ENCODE data around the gene LRRC32.
"Not testable (repeated sequence)": the region's sequence is repeated elsewhere in the genome, so short reads cannot be mapped to it uniquely, and the experiment has no call there.

LRRC32 gene

DNA sequence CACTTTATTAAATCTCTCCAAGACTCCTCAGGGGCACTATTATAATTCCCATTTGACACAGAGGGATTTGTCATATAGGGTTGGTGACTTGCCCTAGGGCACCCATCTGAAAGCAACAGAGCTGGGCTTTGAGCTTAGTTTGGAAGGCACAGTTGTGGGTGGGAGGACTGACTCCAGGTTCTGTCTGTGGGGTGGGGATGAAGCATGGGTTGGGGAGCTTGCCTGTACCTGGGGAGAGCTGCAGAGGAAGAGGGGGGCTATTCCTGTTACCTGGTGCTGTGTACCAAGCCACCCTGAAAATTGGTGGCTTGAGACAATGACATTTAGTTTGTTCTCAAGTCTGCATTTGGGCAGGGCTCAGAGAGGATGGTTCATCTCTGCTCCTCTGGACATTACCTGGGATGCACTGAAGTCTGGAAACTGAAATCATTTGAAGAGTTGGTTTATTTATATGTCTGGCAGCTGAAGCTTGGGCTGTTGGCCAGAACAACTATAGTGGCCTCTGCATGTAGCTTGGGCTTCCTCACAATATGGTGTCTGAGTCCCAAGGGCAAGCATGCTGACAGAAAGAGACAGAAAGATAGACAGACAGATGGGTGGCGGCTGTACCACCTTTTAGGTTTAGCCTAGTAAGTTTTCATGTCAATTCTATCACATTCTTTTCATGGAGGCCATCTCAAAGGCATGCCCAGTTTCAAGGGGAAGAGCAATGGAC is 44.9 kb downstream of the LRRC32 start:
- no peak for DNase-seq

DNA sequence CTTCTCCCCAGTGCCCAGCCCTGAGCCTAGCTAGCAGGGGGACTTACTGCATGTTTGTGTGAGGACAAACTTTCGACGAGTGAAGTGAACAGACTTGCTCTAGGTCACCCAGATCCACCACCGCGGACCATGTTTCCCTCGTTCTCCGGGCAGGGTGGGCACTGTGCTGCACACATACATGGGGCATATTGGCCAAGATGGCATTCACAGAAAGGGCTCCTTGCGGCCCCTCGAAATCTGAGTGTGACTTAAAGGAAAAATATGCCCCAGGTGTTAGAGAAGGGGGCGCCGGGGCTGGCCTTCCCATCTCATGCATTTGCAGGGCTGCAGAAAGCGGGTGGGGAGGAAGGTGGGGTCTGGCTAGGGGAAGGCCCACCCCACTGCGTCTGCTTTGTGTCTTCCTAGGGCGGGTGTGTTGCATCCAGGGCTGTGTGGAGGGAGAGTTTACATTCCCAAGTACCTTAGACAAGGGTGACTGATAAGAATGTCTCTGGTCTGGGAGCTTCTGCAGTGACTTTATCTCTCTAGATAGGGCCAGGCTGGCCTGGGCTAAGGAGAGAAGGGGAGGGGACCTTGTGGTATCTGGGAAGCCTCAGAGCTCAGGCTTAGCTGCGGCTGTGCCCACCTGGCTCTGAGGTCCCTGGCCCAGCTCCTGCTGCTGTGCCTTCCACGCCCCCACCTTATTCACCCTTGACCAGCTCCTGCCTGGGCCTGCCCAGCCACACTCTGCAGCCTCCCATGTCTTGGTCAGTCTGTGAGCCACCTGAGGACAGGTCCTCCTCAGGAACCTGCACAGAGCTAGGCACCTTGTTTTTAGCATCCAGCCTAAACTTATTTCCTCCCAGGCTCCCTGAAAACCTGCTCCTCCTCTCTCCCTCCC is 45.8 kb downstream of the LRRC32 start:
- no peak for DNase-seq

DNA sequence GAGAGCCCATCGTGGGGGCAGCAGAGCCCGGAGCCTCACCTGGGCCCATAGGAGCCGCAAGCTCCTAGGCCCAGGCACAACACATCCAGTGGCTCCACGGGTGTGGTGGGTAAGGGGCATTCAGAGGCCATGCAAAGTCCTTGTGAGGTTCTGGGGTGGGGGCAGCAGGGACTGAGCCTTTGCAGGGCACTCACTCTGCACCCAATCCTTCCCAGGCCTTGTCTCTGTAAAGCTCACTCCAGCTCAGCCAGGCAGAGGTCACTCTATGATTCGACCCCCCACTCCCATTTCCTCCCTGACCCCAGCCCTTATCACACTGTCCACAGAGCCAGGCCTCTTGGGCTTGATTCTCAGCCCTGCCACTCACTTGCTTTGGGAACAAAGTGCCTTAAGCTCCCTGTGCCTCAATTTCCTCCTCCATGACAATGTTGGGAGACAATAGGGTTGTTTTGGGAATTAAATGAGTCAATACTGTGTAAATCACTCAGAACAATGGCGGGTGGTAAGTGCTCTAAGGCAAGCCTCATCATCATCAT is 46.6 kb downstream of the LRRC32 start:
- no peak for DNase-seq

DNA sequence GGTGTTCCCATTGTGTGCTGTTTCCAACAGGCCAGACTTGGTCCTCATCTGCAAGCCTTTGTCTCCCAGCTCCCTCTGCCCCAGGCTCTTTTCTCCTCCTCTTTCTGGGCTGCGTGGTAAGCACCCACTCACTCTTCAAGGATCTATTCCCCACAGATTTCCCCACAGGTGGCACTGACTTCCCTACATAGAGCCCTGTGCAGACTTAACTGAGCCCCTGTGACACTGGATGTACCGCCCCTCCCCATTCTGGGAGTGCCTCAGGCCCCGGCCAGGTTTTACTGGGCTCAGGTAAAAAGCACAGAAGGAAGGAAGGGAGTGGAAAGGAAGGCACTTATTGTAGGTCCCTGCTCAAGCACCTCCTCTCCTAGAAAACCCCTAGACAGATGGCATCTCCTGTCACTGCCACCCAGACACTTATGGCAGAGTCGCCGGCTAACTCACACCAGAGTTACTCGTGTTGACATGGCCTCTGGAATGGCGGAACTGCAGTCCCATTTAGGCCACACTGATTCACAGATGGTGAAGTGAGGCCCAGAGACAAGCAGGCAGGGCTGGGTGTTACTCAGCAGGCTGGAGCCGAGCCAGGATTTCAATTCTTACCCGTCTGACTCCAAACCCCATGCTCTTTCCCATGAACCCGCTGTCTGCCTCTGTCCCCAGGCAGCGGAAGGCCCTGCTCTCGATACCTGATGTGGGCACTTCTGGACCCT is 47.2 kb downstream of the LRRC32 start:
- DNase-seq: no peak

DNA sequence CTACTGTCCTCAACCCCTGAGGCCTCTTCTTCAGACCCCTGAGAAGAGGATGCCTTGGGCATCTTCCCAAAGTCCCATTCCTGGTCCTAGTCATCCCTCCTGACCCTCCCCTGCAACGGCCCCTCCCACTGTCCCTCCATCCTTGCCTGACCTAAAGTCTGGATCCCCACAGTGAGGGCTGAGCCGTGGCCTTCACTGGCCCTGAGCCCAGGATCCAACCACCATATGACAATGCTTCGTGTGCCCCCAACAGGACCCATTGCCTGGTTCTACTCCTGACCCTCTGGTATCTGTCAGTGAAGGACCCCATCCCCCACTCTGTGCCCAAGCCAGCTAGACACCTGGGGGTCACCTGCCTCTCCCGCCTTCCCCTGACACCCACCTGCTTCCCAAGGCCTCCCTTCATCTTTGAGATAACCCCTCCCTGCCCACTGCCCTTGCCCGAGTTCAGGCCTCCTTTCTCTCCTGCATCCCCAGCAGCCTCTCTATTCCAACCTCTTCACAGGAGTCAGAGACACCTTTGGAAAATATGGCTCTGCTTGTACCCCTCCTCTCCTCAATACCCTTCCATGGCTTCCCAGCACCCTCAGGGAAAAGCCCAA is 48.0 kb downstream of the LRRC32 start:
- DNase-seq: no peak

DNA sequence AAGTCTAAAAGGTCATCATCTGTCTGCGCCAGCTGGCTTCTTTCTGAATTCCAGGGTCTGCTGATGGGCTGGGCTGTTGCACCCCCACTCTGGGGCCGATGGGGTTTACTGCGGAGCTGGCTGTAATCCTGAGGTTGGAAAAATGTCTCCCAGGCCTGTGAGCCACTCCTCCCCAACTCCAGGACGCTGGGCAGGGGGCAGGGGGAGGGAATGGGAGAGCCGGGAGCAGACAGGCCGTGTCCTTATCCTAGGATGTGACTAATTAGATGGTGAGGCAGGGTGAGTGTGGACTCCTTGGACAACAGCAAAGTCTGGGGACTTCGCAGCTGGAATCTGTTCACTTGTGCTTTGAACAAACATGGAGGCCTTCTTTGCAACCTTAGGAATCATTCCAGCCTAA is 48.7 kb downstream of the LRRC32 start:
- DNase-seq: no peak

DNA sequence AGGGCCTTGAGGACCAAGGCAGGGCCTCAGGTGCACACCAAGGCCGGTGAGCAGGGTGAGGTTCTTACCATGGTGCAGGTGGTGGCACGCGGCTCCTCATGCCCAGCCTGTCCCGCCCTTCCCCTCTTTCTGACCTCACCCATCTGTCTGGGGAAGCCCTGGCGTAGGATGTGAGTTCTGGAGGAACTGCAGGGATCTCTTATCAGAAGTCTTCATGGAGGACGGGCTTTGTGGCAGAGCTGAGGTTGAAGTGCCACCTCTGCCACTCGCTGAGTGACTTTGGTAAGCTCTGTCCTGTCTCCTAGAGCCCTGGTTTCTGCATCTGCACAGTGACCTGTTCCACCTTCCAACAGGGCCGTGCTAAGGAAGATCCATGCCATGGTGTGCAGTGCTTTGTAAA is 49.1 kb downstream of the LRRC32 start:
- no peak for DNase-seq

DNA sequence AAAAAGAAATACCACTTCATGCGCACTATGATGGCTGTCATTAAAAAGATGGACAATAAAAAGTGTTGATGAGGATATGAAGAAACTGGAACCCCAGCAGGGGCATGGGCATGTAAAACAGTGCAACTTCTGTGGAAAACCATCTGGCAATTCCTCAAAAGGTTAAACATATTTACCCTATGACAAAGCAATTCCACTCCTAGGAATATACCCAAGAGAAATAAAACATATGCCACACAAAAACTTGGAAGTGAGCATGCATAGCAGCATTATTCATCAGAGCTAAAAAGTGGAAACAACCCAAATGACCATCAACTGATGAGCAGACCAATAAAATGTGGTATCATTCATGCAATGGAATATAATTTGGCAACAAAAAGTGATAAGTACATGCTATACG is 50.1 kb downstream of the LRRC32 start:
- DNase-seq: no peak

DNA sequence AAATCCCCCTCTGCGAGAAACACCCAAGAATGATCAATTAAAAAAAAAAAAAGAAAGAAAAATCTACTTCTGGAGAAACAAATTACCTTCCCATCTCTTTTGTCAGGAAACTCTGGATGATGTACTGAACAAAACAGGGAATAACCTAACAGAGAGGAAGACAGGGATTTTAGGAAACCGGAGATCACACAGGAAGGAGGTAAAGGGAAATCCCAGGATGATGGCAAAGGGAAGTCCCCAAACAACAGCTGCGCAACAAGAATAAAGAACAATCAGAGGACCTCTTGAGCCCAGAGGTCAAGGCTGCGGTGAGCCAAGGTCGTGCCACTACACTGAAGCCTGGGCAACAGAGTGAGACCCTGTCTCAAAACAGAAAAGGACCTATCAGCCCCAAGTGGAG is 50.7 kb downstream of the LRRC32 start:
- DNase-seq: not testable (repeated sequence)

DNA sequence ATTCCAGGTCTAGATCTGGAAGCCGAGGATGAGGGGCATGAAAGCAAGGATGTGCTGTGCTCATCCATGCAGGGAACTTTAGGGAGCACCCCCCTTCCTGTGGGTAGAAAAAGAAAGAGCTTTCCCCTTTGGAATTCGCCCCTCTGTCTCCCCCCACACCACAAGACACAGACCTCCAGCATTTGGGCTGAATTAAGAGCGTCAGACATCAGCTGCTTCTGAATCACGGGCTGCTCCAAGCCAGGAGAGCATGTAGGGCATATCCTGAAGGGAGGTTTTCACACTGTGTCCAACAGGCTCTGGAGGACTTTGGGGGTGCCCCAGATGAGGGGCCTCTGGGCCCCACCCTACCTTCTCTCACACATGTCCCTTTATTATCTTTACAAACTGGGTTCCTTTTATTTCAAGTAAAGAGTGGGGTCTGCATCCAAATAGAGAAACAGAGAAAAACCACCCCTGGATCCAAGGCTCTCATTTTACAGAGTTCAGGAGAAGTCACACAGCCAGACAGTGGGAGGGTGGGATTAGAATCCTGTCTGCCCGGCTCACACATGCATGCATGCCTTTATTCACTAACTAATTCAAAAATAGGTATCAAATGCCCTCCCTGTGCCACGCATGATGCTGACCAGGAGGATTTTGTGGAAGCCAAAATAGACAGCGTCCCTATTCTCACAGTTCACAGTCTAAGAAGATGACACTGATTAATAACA is 52.8 kb downstream of the LRRC32 start:
- DNase-seq: no peak

DNA sequence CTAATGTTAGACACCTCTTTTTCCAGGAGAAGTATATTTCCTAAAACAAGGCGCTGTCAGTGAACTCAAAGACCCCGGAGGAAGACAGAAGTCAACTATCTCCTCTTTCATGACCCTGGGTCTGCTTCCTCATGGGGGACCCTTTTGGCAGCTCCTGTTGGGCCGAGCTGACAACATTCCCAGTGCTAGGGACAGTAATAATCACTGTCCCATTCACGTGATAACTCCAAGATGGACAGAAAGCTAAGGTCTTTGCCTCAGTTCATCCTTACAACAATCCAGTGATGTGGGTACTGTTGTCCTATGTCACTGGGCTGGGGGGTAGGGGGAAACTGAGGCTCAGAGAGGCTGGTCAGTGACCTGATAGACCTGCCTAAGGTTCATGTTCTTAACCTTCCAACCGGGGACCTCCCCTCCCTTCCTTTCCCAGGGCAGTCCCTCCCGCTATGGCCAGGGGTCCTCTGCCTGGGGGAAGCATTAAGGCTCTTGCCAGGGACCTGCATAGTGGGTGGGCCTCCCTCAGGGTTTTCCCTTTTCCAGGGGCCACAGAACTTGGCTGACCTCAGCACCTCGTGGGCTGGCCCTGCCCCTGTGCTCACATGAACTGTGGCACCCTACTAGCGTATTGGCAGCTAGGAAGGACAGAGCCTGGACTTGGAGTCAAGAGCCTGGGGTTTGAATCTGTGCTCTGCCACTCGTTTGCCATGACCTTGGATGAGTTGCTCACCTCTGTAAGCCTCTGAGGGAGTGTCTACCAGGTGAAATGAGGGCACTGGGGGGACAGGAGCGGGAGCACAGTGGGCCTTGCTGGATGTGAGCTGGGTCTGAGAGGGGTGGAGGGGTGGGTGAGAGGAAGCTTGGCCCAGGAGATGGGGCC is 53.6 kb downstream of the LRRC32 start:
- no peak for DNase-seq

DNA sequence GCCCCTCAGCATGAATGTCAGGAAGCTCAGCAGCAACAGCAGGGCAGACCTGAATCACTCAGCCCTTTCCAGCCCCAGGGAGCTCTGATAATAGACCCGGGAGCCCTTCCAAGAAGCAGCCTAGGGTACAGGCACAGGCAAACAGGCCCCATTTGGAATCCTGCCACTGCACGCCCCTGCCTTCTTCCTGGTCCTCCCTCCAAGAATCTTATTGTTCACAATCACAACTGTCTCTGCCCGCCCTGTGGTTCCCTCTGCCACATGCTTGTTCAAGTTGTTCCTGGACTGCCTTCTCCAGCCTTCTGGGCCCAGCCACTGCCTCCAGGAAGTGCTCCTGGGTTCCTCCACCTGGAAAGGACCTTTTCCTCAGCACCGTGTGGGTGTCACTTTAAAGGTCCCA is 54.6 kb downstream of the LRRC32 start:
- no peak for DNase-seq

DNA sequence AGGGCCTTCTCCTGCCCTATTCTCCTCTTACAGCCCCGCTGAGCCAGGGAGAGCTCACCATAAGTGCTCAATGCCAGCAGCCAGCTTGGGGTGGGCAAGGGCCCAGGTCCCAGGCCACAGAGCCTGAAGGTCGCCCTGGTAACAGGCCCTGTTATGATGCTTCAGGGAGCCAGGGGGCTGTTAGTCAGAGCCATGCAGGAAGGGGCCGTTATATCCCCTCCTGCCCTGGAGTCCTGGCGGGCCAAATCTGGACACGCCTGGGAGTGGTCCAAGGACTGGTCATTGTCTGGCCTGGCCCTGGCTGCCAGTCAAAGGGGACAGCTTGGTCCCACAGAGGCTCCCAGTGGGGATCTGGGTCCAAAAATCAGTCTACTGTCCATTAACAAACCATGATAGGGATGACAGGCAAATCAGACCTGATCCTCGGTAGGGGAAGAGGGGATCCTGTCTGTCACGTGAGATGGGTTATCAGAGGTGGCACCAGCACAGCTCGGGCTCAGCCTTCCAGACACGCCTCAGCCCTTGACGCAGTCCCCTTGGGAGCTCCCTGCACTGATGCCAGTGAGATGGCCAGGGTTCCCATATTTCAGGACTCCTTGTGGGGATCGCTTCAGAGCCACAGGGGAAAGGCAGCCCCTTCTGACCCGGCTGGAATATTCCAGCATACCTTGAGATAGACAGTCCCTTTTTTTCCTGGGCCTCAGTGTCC is 55.9 kb downstream of the LRRC32 start:
- no peak for DNase-seq

DNA sequence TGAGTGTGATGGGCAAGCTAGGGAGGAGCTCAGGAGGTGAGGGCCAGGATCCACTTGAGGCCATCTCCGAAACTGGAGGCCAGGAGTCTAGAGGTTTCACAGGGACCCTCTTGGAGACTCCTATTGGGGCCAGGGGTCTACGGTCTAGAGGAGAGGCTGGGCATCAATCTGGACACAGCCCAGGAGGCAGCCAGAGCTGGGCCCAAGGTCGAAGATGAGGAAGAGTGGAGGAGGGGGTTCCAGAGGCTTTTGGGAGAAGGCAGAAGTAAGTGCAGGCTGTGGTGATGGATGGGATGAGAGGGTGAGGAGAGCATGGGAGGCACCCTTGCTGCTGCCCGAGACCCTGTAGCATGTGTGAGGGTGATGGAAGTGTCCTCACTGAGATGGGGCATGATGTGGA is 56.6 kb downstream of the LRRC32 start:
- no peak for DNase-seq

DNA sequence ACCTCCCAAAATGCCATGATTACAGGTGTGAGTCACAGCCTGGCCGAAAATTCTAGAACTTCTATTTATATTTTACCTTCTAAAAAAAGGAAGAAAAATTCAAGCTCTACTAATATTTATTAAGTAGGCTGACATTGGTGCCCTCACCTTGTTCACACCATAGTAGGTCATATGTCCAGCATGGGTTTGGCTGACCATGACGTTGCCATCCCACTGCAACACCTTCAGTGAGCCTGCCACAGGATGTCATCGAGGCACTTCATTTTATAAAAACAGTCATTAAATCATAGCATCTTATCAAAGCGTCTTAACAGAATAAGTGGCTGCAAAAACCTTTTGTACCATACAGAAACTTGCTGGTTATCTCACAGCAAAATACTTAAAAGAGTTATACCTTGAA is 58.3 kb downstream of the LRRC32 start:
- DNase-seq: no peak

DNA sequence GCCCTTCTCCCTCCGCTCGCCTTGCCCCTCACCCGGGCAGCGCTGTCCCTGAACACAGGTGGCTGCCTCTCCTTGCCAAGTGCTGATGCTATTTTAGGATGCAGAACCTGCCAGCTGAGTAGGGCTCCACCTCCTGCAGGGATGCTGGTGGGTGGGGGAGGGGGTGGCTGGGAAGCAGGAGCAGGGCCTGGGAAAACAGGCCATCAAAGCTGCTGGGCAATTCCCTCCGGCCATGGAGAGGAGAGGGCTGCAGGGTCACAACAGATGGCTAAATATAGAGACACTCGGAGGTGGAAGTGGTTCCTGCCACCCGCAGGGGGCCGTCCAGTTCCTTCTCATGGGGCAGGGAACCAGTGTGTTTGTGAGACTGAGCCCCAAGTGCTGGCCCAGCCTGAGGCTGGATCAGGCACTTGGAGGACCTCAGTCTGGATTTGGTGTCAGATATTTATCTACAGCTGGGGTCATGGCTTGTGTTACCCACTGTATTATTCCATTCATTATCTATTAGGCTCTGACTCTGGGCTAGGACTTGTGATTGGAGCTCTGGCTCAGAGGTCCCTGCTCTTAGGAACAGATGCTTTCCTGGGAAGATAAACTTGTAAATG is 59.6 kb downstream of the LRRC32 start:
- no peak for DNase-seq

DNA sequence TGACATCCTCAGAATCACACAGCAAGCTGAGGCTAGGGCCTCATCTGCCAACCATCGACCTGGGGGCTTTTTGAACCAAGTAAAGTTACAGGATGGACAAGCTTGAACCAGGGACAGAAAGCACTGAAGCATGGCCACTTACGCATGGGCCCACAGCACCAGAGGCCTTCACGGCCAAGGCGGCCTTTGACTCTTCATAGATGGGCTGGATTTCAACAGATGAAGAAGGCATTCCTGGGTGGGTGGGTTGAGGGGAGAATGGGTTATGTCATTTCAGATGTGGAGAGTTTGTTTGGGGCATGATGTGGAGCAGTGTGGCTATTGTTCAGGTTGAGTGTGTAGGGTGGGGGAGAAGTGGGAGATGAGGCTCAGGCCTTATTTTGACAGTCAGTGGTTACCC is 60.2 kb downstream of the LRRC32 start:
- DNase-seq: no peak

DNA sequence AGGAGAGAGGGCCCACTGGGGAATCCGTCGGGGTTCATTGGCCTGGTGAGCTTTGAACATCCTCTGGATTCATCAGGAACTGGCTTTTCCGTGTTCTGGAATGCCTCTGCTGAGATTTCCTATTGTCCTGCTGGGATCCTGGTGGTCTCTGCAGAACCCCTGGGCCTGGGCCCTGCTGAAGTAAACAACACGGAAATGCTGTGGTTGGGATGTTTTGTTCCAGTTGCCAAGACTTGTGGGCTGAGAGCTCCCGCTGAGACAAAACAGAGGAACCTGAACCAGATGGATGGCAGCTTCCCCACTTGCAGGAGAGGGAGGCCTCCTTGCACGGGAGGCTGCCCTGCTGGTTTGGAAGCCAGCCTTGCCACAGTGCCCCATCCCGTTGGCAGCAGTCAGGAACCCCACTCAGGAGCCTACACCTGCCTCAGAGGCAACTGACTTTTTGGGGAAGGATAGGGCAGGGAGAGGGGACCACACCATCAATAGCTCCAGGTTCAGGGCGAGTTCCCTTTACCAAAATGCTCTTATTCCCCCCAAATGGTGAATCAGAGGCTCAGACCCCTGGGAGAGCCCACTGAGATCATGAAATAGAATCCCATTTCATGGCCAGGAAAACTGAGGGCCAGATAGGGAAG is 60.7 kb downstream of the LRRC32 start:
- DNase-seq: no peak

DNA sequence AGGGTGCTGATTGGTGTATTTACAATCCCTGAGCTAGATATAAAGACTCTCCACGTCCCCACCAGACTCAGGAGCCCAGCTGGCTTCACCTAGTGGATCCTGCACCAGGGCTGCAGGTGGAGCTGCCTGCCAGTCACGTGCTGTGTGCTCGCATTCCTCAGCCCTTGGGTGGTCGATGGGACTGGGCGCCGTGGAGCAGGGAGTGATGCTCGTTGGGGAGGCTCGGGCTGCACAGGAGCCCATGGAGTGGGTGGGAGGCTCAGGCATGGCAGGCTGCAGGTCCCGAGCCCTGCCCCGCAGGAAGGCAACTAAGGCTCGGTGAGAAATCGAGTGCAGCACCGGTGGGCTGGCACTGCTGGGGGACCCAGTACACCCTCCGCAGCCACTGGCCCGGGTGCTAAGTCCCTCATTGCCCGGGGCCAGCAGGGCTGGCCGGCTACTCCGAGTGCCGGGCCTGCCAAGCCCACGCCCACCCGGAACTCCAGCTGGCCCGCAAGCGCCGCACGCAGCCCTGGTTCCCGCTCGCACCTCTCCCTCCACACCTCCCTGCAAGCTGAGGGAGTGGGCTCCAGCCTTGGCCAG is 61.6 kb downstream of the LRRC32 start:
- DNase-seq: not testable (repeated sequence)

All from NCI-H1436 (cell line).